HUES6 (cell line): Measurements from ENCODE around the gene SMC1B.
"Not testable (repeated sequence)": the region's sequence is repeated elsewhere in the genome, so short reads cannot be mapped to it uniquely, and the experiment has no call there.

Source experiments
- H3K27ac ChIP-seq: 2 replicates; pipeline ENCODE4 v1.7.0; 2013; ENCODE audit warnings: low read depth, mild to moderate bottlenecking, low read length, inconsistent platforms
- H3K27me3 ChIP-seq: 2 replicates; pipeline ENCODE4 v1.6.1; 2013; ENCODE audit warnings: low read length; ENCODE audit not compliant: control insufficient read depth, insufficient read depth
- H3K36me3 ChIP-seq: 2 replicates; pipeline ENCODE4 v1.6.1; 2013; ENCODE audit warnings: low read length; ENCODE audit not compliant: control insufficient read depth, insufficient read depth
- H3K4me1 ChIP-seq: 2 replicates; pipeline ENCODE4 v1.6.1; 2013; ENCODE audit warnings: low read length; ENCODE audit not compliant: control insufficient read depth, insufficient read depth
- H3K4me3 ChIP-seq: 2 replicates; pipeline ENCODE4 v1.5.1; 2013; ENCODE audit warnings: low read depth, low read length
- H3K9ac ChIP-seq: one replicate; pipeline ENCODE4 v1.6.1; 2013; ENCODE audit warnings: mild to moderate bottlenecking, low read length
- H3K9me3 ChIP-seq: 2 replicates; pipeline ENCODE4 v1.6.1; 2013; ENCODE audit warnings: low read depth, low read length; ENCODE audit not compliant: control insufficient read depth, insufficient read depth

Gene SMC1B

DNA sequence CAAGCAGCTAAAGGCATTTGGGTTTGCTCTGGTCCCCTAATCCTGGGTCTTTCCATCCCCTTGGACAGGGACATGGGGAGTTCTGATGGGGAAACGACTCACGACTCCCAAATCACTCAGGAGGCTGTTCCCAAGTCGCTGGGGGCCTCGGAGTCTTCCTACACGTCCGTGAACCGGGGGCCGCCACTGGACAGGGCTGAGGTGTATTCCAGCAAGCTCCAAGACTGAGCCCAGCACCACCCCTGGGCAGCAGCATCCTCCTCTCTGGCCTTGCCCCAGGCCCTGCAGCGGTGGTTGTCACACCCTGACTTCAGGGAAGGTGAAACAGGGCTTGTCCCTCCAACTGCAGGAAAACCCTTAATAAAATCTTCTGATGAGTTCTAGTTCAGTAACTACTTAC, 117.9 kb downstream of the SMC1B start:
- Histone ChIP-seq H3K4me3 (no peak overlapping the region), H3K27ac (no peak overlapping the region), H3K9me3 (no peaks in the 10 kb centered on the region), H3K9ac (no peak overlapping the region), H3K36me3 (no peaks in the 10 kb centered on the region), H3K27me3 (peaks cover 2% of the 10 kb centered on the region; the same call in 1 of the 2 replicates), H3K4me1 (peaks cover 15% of the 10 kb centered on the region)

DNA sequence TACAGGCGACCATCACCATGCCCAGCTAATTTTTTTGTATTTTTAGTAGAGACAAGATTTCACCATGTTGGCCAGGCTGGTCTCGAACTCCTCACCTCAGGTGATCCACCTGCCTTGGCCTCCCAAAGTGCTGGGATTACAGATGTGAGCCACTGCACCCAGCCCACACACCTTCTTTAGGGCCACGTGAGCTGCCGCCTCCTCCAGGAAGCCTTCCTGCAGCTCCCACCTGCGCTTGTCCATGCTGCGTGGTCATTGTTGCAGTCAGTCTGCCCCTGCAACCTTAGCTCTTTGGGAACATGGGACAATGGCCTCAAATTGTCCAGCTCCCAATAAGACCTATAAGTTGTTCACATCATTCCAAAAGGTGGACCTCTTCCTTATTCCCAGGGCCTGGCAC, 118.4 kb downstream of the SMC1B start:
- not testable (repeated sequence) for H3K27me3 ChIP-seq, H3K4me3 ChIP-seq, H3K36me3 ChIP-seq, H3K9ac ChIP-seq, H3K27ac ChIP-seq, H3K9me3 ChIP-seq
- peaks cover 20% of the 10 kb centered on the region for H3K4me1 ChIP-seq
